DND-41 (cell line): ENCODE measurements around the gene CFAP20DC.
A peak's percentile ranks its signal among the peaks of the same experiment; 100 is the strongest.

Source experiments
- ATAC-seq: fragments of 200-7000 bp; cut with Tn5 transposase; 3 replicates; pipeline ENCODE4 v1.9.1; 2021; ENCODE audit warnings: low read depth; ENCODE audit not compliant: insufficient read depth
- DNase-seq: peaks from one replicate; pipeline ENCODE4 v3.0.0-alpha.2; 2020
- H2AFZ ChIP-seq: 2 replicates; pipeline ENCODE4 v1.6.0; 2012; ENCODE audit warnings: low read depth, low read length
- H3K27ac ChIP-seq: 2 replicates; pipeline ENCODE4 v1.5.1; 2012; ENCODE audit warnings: low read length, inconsistent platforms
- H3K27me3 ChIP-seq: fragments of 200-600 bp; sonication (generic); 2 replicates; pipeline ENCODE4 v1.6.0; 2012; ENCODE audit warnings: low read length, mild to moderate bottlenecking, inconsistent platforms; ENCODE audit not compliant: insufficient read depth, poor library complexity
- H3K36me3 ChIP-seq: 2 replicates; pipeline ENCODE4 v1.5.1; 2012; ENCODE audit warnings: low read length, inconsistent platforms; ENCODE audit not compliant: insufficient read depth
- H3K4me1 ChIP-seq: 2 replicates; pipeline ENCODE4 v1.5.1; 2012; ENCODE audit warnings: mild to moderate bottlenecking, low read length; ENCODE audit not compliant: insufficient read depth
- H3K4me2 ChIP-seq: 2 replicates; pipeline ENCODE4 v1.6.0; 2012; ENCODE audit warnings: mild to moderate bottlenecking, moderate library complexity, low read length, inconsistent platforms; ENCODE audit not compliant: insufficient read depth
- H3K4me3 ChIP-seq, 2 experiments: fragments of 200-600 bp in 1 of 2; shearing (Covaris generic) in 1 of 2; 2 replicates each; pipeline ENCODE4 v1.5.1; 2012 to 2016; ENCODE audit warnings: inconsistent platforms in 2 of 2, low read length in 2 of 2, mild to moderate bottlenecking in 2 of 2, low read depth in 1 of 2, moderate library complexity in 1 of 2
- H3K79me2 ChIP-seq: 2 replicates; pipeline ENCODE4 v1.6.0; 2012; ENCODE audit warnings: low read length, inconsistent platforms; ENCODE audit not compliant: insufficient read depth
- H3K9ac ChIP-seq: 2 replicates; pipeline ENCODE4 v1.6.0; 2012; ENCODE audit warnings: low read depth, mild to moderate bottlenecking, inconsistent platforms, low read length, moderate library complexity
- H3K9me3 ChIP-seq: 2 replicates; pipeline ENCODE4 v1.5.1; 2012; ENCODE audit warnings: low read length, moderate library complexity, mild to moderate bottlenecking, inconsistent platforms; ENCODE audit not compliant: insufficient read depth, severe bottlenecking
- H4K20me1 ChIP-seq: 2 replicates; pipeline ENCODE4 v1.6.0; 2012; ENCODE audit warnings: low read length; ENCODE audit not compliant: insufficient read depth
- CTCF ChIP-seq: IDR thresholded peaks from 2 replicates; pipeline ENCODE4 v1.5.1; 2012; ENCODE audit warnings: borderline replicate concordance, low read length, moderate library complexity, mild to moderate bottlenecking; ENCODE audit not compliant: poor library complexity, severe bottlenecking; ENCODE audit errors: extremely low read depth
- EZH2 ChIP-seq: IDR thresholded peaks from 3 replicates; pipeline ENCODE4 v1.6.1; 2012; ENCODE audit warnings: borderline replicate concordance, low read depth, mild to moderate bottlenecking, moderate library complexity, low read length, inconsistent platforms; ENCODE audit not compliant: severe bottlenecking

CFAP20DC gene

GRCh38 chr3:58784425-58784824 is 265.4 kb downstream of the CFAP20DC start:
- Histone ChIP-seq H3K27ac (no peak overlapping the region), H3K36me3 (no peaks in the 10 kb centered on the region), H3K79me2 (no peaks in the 10 kb centered on the region), H3K27me3 (no peaks in the 10 kb centered on the region), H4K20me1 (no peaks in the 10 kb centered on the region), H3K9ac (no peak overlapping the region), H3K4me3 (no peak overlapping the region), H2AFZ (no peak overlapping the region), H3K4me1 (no peaks in the 10 kb centered on the region), H3K9me3 (peaks cover 10% of the 10 kb centered on the region), H3K4me2 (no peak overlapping the region)
- no peak for ATAC-seq
- TF ChIP-seq CTCF = no peak
- no peak for TF ChIP-seq EZH2
- DNase-seq = no peak

DNA sequence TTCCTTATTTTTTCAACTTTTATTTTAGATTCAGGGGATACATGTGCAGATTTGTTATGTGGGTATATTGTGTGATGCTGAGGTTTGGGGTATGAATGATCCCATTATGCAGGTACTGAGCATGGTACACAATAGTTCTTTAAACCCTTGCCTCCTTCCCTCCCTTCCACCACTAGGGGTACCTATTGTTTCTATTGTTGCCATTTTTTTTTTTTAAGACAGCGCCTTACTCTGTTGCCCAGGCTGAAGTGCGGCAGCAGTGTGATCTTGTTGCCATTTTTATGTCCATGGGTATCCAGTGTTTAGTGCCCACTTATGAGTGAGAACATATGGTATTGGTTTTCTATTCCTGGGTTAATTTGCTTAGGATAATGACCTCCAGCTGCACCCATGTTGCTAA is 266.0 kb downstream of the CFAP20DC start:
- TF ChIP-seq EZH2 (no peak), CTCF (no peak)
- Histone ChIP-seq H3K4me3 (no peak overlapping the region), H3K9ac (no peak overlapping the region), H3K9me3 (peaks cover 15% of the 10 kb centered on the region), H3K27me3 (no peaks in the 10 kb centered on the region), H3K27ac (no peak overlapping the region), H3K79me2 (no peaks in the 10 kb centered on the region), H3K4me2 (no peak overlapping the region), H3K36me3 (no peaks in the 10 kb centered on the region), H3K4me1 (no peaks in the 10 kb centered on the region), H4K20me1 (no peaks in the 10 kb centered on the region), H2AFZ (no peak overlapping the region)
- ATAC-seq (no peak), DNase-seq (no peak)

GRCh38 chr3:58779934-58780333 is 269.9 kb downstream of the CFAP20DC start:
- no peaks in the 10 kb centered on the region for H3K4me1 ChIP-seq
- H3K4me2 ChIP-seq = no peak overlapping the region
- no peak for ATAC-seq
- no peak for TF ChIP-seq CTCF
- TF ChIP-seq EZH2 = no peak
- H3K9me3 ChIP-seq = peaks cover 22% of the 10 kb centered on the region
- H3K4me3 ChIP-seq = no peak overlapping the region
- no peak overlapping the region for H3K27ac ChIP-seq
- no peaks in the 10 kb centered on the region for H3K79me2 ChIP-seq
- H3K27me3 ChIP-seq = no peaks in the 10 kb centered on the region
- H4K20me1 ChIP-seq = no peaks in the 10 kb centered on the region
- H3K9ac ChIP-seq = no peak overlapping the region
- H2AFZ ChIP-seq = no peak overlapping the region
- DNase-seq = no peak
- no peaks in the 10 kb centered on the region for H3K36me3 ChIP-seq

DNA sequence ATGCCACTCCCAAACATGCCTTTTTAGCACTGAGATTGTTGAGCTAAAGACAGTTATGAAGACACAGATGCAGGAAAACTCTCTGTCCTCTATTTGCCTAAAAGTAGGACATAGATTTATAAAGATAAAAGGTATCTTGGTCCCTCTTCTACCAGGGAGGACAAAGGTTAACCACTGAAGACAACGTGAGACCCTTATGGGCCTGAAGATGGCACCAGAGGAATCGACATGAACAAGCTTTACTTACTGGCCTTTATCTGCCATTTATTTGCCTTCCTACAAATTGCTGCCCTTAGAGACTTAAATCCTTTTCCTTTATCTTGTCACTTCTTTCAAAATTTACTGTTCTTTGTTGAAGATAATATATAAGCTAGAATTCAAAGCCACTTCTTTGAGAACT is 273.6 kb downstream of the CFAP20DC start:
- H3K9me3 ChIP-seq = peaks cover 22% of the 10 kb centered on the region
- no peak overlapping the region for H3K27ac ChIP-seq
- TF ChIP-seq CTCF = peak; percentile 23
- TF ChIP-seq EZH2 = no peak
- H3K4me2 ChIP-seq = no peak overlapping the region
- no peaks in the 10 kb centered on the region for H3K36me3 ChIP-seq
- no peaks in the 10 kb centered on the region for H3K79me2 ChIP-seq
- DNase-seq (no peak), ATAC-seq (no peak)
- H3K4me1 ChIP-seq = no peaks in the 10 kb centered on the region
- H3K27me3 ChIP-seq = no peaks in the 10 kb centered on the region
- H4K20me1 ChIP-seq = no peaks in the 10 kb centered on the region
- no peak overlapping the region for H3K9ac ChIP-seq
- H2AFZ ChIP-seq = no peak overlapping the region
- H3K4me3 ChIP-seq = no peak overlapping the region
